Adrenal gland (tissue), 12 donors: ENCODE measurements around the gene RRP15. TPM values are rescaled to one million over a fixed set of nuclear protein-coding genes. Genes with fewer than 3 reads are reported as not detected.

ENCODE experiments used
- DNase-seq, 7 donors: peaks; one replicate each; pipeline ENCODE4 v3.0.0-alpha.2; 2019 to 2020
- H3K27ac ChIP-seq, 5 donors: fragments of 200-600 bp; sonication (generic) in 4 of 5; 1 replicate in 3 of 5; 2 replicates in 2 of 5; pipeline versions ENCODE4 v1.5.1 to v1.8.0; 2016 to 2020; ENCODE audit warnings: mild to moderate bottlenecking in 1 of 5
- H3K27me3 ChIP-seq: fragments of 200-600 bp; 2 replicates; pipeline ENCODE4 v1.8.0; 2021
- H3K36me3 ChIP-seq, 2 donors: fragments of 200-600 bp; replicated peaks in 1 of 2; 1 replicate in 1 of 2; 2 replicates in 1 of 2; pipeline versions ENCODE4 v1.5.1 to v1.8.0; 2018 to 2022
- H3K4me1 ChIP-seq, 2 donors: fragments of 200-600 bp; replicated peaks in 1 of 2; 1 replicate in 1 of 2; 2 replicates in 1 of 2; pipeline versions ENCODE4 v1.5.1 to v1.8.0; 2018 to 2021
- H3K4me3 ChIP-seq, 4 donors: fragments of 200-600 bp; sonication (generic) in 3 of 4; one replicate each; pipeline ENCODE4 v1.5.1; 2016 to 2018
- H3K9me3 ChIP-seq, 3 donors: fragments of 200-600 bp; sonication (generic) in 1 of 3; replicated peaks in 1 of 3; 1 replicate in 2 of 3; 2 replicates in 1 of 3; pipeline versions ENCODE4 v1.5.1 to v1.8.0; 2016 to 2021
- POLR2A ChIP-seq, 2 donors: fragments of 450-650 bp; IDR thresholded peaks; one replicate each; pipeline ENCODE4 v1.6.1; 2017; ENCODE audit warnings: antibody characterized with exemption in 2 of 2, mild to moderate bottlenecking in 2 of 2, moderate library complexity in 1 of 2
- WGBS, 4 donors: extraction: QIAGEN DNeasy Blood & Tissue Kit in 2 of 4; methylation state at CpG; one replicate each; pipeline versions ENCODE4 v1.1.5 to v1.1.7; 2013 to 2017; 5-methylcytosine and 5-hydroxymethylcytosine counted together
- intact Hi-C, 2 donors: fragments of 100-400 bp; cut with DNase I; formaldehyde crosslinking; loops; one replicate each; pipeline versions ENCODE4 v1.14.1 to v1.15.0; 2022 to 2023
- polyA plus RNA-seq, 3 donors: library from polyadenylated mRNA; stranded (reverse); fragments of 200-250 nt in 2 of 3; fragments of 350-450 nt in 1 of 3; fragmentation: Illumina TruSeq in 1 of 3; extraction: RNeasy Lipid Tissue Mini Kit (QIAGEN cat#74804) in 1 of 3; gene quantifications; one replicate each; pipeline ENCODE4 v1.2.3, GENCODE V29; 2013 to 2014
- total RNA-seq, 9 donors: library from RNA; depleted of rRNA in 4 of 9; stranded (reverse); fragments of >200 nt in 4 of 9; fragments of 120-200 nt in 1 of 9; fragmentation: NEBNext Ultra II Directional in 1 of 9; extraction: Animal tissue kit (Norgen Biotek cat#: 25700) in 1 of 9; gene quantifications; one replicate each; pipeline versions ENCODE4 v1.1.0 to v1.2.4, GENCODE V29; 2013 to 2023
- TF ChIP-seq, protein P1 (sequence below), 6 experiments: fragments of 450-650 bp in 4 of 6; fragments of 200-600 bp in 2 of 6; sonication (generic) in 1 of 6; IDR thresholded peaks; 1 replicate in 5 of 6; 2 replicates in 1 of 6; pipeline versions ENCODE4 v1.5.1 to v1.8.0; 2016 to 2021; ENCODE audit warnings: antibody characterized with exemption in 6 of 6, mild to moderate bottlenecking in 2 of 6, moderate library complexity in 1 of 6
- donor health status: healthy with polysubstance abuse.
- donor health status: Bipolar disorder and iron deficiency.
- donor health status: DM: yes; HTN: yes; CAD: no.
- donor health status: DM: no; HTN: no; CAD: no.
- donor health status: DM: no; HTN: no; CAD: no.
- donor health status: DM: yes; HTN: yes; CAD: no.

RRP15 gene
- total and polyA plus RNA-seq, 12 donors: 1.3 to 24.0 (median 11.1) TPM

DNA sequence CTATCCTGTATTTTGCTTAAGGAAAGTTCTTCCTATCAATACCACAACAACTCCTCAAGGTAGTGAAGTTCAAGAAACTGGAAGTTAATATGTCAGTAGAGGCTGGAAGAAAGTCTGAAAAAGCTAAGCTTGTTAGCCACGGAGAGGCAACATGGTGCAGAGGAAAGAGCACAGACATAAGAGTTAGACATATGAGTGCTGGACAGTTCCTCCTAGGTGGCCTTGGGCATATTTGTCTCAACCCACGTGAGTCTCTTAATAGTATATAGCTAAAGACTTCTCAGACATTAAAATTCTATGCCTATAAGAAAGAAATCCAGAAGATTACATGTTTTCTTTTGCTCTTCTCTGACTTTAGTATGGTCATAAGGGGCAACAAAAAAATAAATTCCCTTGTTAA is 22.8 kb upstream of the RRP15 start:
- Histone ChIP-seq H3K4me1 (no peaks in the 10 kb centered on the region), H3K9me3 (no peaks in the 10 kb centered on the region), H3K27me3 (no peaks in the 10 kb centered on the region), H3K36me3 (no peaks in the 10 kb centered on the region), H3K4me3 (no peak overlapping the region), H3K27ac (no peak overlapping the region)
- no peak for DNase-seq
- intact Hi-C loops: no loop called here
- WGBS, 4 donors: 30 to 53% (median 49%) methylated on average over 2 of the region's 2 CpGs
- TF ChIP-seq POLR2A (IDR thresholded peaks at IDR 0.05): no peak
- TF ChIP-seq, protein P1, sequence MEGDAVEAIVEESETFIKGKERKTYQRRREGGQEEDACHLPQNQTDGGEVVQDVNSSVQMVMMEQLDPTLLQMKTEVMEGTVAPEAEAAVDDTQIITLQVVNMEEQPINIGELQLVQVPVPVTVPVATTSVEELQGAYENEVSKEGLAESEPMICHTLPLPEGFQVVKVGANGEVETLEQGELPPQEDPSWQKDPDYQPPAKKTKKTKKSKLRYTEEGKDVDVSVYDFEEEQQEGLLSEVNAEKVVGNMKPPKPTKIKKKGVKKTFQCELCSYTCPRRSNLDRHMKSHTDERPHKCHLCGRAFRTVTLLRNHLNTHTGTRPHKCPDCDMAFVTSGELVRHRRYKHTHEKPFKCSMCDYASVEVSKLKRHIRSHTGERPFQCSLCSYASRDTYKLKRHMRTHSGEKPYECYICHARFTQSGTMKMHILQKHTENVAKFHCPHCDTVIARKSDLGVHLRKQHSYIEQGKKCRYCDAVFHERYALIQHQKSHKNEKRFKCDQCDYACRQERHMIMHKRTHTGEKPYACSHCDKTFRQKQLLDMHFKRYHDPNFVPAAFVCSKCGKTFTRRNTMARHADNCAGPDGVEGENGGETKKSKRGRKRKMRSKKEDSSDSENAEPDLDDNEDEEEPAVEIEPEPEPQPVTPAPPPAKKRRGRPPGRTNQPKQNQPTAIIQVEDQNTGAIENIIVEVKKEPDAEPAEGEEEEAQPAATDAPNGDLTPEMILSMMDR (IDR thresholded peaks at IDR 0.05): no peak

DNA sequence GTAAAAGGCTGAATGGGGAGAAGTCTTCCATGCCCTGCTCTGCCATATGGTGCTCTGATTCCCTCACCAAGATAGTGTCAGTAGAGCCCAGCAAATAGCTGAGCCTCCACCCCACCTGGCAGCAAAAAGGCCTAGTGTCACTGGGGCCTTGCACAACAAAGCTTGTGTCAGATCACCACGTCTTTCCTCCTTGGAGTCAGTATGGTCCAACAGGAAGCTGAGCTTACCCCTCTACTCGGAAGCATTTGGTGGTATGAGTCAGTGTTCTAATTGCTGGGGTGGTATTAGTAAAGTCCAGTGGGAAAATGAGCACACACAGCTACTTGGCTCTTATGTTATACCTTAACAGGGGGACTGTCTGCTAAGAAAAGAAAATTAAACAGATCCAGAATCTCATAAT is 18.7 kb upstream of the RRP15 start:
- intact Hi-C loops: no loop called here
- DNase-seq: no peak
- no peaks in the 10 kb centered on the region for H3K4me1 ChIP-seq

DNA sequence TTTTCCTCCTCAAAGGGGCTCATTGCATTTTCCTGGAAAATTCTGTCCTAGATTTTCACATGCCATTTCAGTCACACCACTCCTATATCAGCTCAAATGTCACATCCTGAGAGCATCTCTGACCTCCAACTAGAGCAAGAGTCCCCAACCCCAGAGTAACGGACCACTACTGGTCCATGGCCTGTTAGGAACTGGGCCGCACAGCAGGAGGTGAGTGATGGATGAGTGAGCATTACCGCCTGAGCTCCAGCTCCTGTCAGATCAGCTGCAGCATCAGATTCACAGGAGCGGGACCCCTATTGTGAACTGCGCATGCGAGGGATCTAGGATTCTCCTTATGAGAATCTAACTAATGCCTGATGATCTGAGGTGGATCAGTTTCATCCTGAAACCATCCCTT is 12.7 kb upstream of the RRP15 start:
- no peaks in the 10 kb centered on the region for H3K36me3 ChIP-seq
- no peak overlapping the region for H3K4me3 ChIP-seq
- no peaks in the 10 kb centered on the region for H3K27me3 ChIP-seq
- no peak for TF ChIP-seq POLR2A (IDR thresholded peaks at IDR 0.05)
- TF ChIP-seq, protein P1 (IDR thresholded peaks at IDR 0.05): no peak
- no peak overlapping the region for H3K27ac ChIP-seq
- no peaks in the 10 kb centered on the region for H3K4me1 ChIP-seq
- H3K9me3 ChIP-seq: no peaks in the 10 kb centered on the region
- no peak for DNase-seq
- intact Hi-C loops: no loop called here
- WGBS, 4 donors: 83 to 87% (median 85%) methylated on average over 6 of the region's 6 CpGs

More for the DNA sequence above, 18.7 kb upstream of the RRP15 start:
- Histone ChIP-seq H3K36me3 (no peaks in the 10 kb centered on the region), H3K9me3 (no peaks in the 10 kb centered on the region), H3K27me3 (no peaks in the 10 kb centered on the region), H3K27ac (no peak overlapping the region), H3K4me3 (no peak overlapping the region)
- WGBS, 4 donors: 31 to 58% (median 50%) methylated on average over 2 of the region's 2 CpGs
- TF ChIP-seq, protein P1 (IDR thresholded peaks at IDR 0.05): no peak

DNA sequence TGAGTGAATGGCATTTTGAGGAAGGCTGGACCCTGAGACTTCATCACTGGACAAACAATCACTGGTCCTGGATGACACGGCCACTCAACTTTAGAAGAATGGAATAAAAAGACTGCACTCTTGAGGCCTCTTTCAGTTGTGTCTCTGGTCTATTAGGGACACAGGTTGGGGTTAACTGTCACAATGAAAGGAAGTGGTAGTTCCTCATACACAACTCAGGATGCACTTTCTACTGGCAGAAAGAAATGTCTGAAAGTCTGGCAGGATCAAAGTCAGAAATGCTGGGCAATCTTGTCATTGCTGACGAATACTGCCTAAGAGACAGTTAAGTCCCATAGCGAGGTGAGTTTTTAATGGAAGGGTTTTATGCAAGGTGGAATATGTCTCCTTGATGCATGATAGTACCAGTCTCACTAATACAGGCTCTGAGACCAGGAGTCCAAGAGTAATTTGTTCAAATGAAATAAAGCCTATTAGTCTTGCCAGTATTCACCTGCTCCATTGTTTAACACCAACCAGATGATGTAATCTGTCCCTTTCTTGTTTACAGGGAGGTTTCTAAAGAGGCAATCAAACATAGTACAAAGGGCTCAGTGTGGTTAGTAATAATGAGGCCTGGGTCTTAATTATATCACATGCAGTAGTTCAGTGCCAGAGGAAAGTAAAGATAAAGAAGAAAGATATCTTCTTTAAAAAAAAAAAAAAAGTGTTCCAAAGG is 11.2 kb upstream of the RRP15 start:
- Histone ChIP-seq H3K27ac (no peak overlapping the region), H3K27me3 (no peaks in the 10 kb centered on the region), H3K36me3 (no peaks in the 10 kb centered on the region), H3K9me3 (no peaks in the 10 kb centered on the region), H3K4me1 (no peaks in the 10 kb centered on the region), H3K4me3 (no peak overlapping the region)
- intact Hi-C loops: no loop called here
- TF ChIP-seq POLR2A (IDR thresholded peaks at IDR 0.05): no peak
- whole genome bisulfite sequencing, 4 donors: 49 to 68% (median 58%) methylated on average over 3 of the region's 3 CpGs
- DNase-seq: no peak

DNA sequence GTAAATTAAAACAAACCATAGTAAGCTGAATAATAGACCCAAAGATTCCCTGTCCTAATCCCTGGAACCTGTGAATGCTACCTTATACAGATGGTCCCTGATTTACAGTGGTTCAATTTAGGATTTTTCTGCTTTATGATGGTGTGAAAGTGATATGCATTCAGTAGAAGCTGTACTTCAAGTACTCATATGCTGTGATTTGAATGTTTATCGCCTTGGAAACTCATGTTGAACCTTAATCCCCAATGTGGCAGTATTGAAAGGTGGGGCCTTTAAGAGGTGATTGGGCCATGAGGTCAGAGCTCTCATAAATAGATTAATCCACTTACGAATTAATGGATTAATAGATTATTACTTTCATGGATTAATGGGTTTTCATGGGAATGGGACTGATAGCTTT is 10.6 kb upstream of the RRP15 start:
- H3K27ac ChIP-seq: no peak overlapping the region
- no peaks in the 10 kb centered on the region for H3K36me3 ChIP-seq
- WGBS, 4 donors: 69 to 86% (median 78%) methylated on average over 2 of the region's 2 CpGs
- no peaks in the 10 kb centered on the region for H3K4me1 ChIP-seq
- intact Hi-C loops: no loop called here
- no peaks in the 10 kb centered on the region for H3K9me3 ChIP-seq
- H3K4me3 ChIP-seq: no peak overlapping the region
- DNase-seq: no peak
- TF ChIP-seq, protein P1 (IDR thresholded peaks at IDR 0.05): no peak
- no peak for TF ChIP-seq POLR2A (IDR thresholded peaks at IDR 0.05)
- H3K27me3 ChIP-seq: no peaks in the 10 kb centered on the region
